Measurements from ENCODE around the gene SLU7. TPM values are rescaled to one million over a fixed set of nuclear protein-coding genes. Genes with fewer than 3 reads are reported as not detected.

SLU7 gene
- total and polyA plus RNA-seq, 2 of the 4 experiments (the other 2 are of a cell fraction), result 15.9 to 34.2 TPM

GRCh38 chr5:160456480-160457177 is 37.7 kb upstream of the SLU7 start:
- ChIA-PET POLR2A (ENCODE audit: unreplicated experiment) (no interaction called here), CTCF (no interaction called here)
- in situ Hi-C loops (cut with MboI; ENCODE audit: low sequenced_read_pairs), result no loop called here
- no peaks in the 10 kb centered on the region for H3K9me3 ChIP-seq (ENCODE audit: control insufficient read depth, insufficient read depth, low read length)
- H2AK9ac ChIP-seq (replicated peaks; ENCODE audit: low read depth, low read length, poor library complexity), result no peak overlapping the region
- H4K91ac ChIP-seq (ENCODE audit: insufficient read depth, low read depth, low read length), result no peak overlapping the region
- dilution Hi-C loops (cut with HindIII; ENCODE audit: low sequenced_read_pairs, unreplicated experiment), result no loop called here
- no peak overlapping the region for H2AK5ac ChIP-seq (ENCODE audit: low read depth, low read length)
- H2BK15ac ChIP-seq (ENCODE audit: low read depth, low read length), result no peak overlapping the region
- no peak overlapping the region for H3K56ac ChIP-seq (ENCODE audit: extremely low read depth, insufficient read depth, low read length)
- no peak overlapping the region for H3K4ac ChIP-seq (ENCODE audit: low read depth, low read length)
- no peak overlapping the region for H3K9ac ChIP-seq (ENCODE audit: low read depth, low read length)
- DNase-seq, result no peak
- H2BK5ac ChIP-seq (ENCODE audit: low read depth, low read length, poor library complexity, severe bottlenecking), result no peak overlapping the region
- peaks cover 15% of the 10 kb centered on the region for H3K27me3 ChIP-seq (ENCODE audit: control insufficient read depth, insufficient read depth, low read length)
- no peak overlapping the region for H3K27ac ChIP-seq (ENCODE audit: insufficient read depth, low read length)
- H3K4me3 ChIP-seq (ENCODE audit: insufficient read depth, low read depth, low read length), result no peak overlapping the region
- no peak overlapping the region for H2AFZ ChIP-seq (replicated peaks; ENCODE audit: low read length, poor library complexity)
- no TSS peak for BruUV-seq (replicated peaks)
- H3K4me1 ChIP-seq (ENCODE audit: control insufficient read depth, insufficient read depth, low read length), result peaks cover 1% of the 10 kb centered on the region; the same call in 1 of the 2 replicates
- H4K5ac ChIP-seq (ENCODE audit: low read depth, low read length), result no peak overlapping the region
- H3K79me1 ChIP-seq (ENCODE audit: low read depth in 1 of 2, low read length in 2 of 2), result no peaks in the 10 kb centered on the region
- H3K9me1 ChIP-seq (ENCODE audit: insufficient read depth, low read length), result no peaks in the 10 kb centered on the region
- no peak for TF ChIP-seq CHD1 (IDR thresholded peaks at IDR 0.05; ENCODE audit: low read depth, low read length)
- TF ChIP-seq POLR2A (IDR thresholded peaks at IDR 0.05; ENCODE audit: low read depth, low read length), result no peak
- TF ChIP-seq FOS (IDR thresholded peaks at IDR 0.05; ENCODE audit: low read depth, low read length), result no peak
- no peak for TF ChIP-seq BHLHE40 (IDR thresholded peaks at IDR 0.05; ENCODE audit: low read depth, low read length)
- TF ChIP-seq ELK1 (IDR thresholded peaks at IDR 0.05; ENCODE audit: borderline replicate concordance, low read depth, low read length), result no peak
- no peak for TF ChIP-seq RCOR1 (IDR thresholded peaks at IDR 0.05; ENCODE audit: insufficient replicate concordance, low read length)
- no peak for TF ChIP-seq RFX5 (IDR thresholded peaks at IDR 0.05; ENCODE audit: low read depth, low read length)
- no peak for TF ChIP-seq MXI1 (IDR thresholded peaks at IDR 0.05; ENCODE audit: borderline replicate concordance, low read depth, low read length)
- TF ChIP-seq SMC3 (IDR thresholded peaks at IDR 0.05; ENCODE audit: low read depth, low read length), result no peak
- no peak for TF ChIP-seq RAD21 (IDR thresholded peaks at IDR 0.05; ENCODE audit: low read length)
- no peak for TF ChIP-seq CEBPB (IDR thresholded peaks at IDR 0.05; ENCODE audit: low read depth, low read length)
- TF ChIP-seq MAZ (IDR thresholded peaks at IDR 0.05; ENCODE audit: borderline replicate concordance, low read depth, low read length), result no peak
- TF ChIP-seq CTCF (conservative IDR thresholded peaks at IDR 0.05; ENCODE audit: low read depth, low read length), result no peak
- H4K20me1 ChIP-seq (ENCODE audit: insufficient read depth, low read length), result no peaks in the 10 kb centered on the region
- no peak for ATAC-seq (ENCODE audit: low read depth)
- 90% methylated on average over 3 of the region's 9 CpGs; no CpG with 5 or more reads in 1 of the 2 experiments for WGBS, 2 experiments (ENCODE audit: extremely low coverage in 2 of 2, insufficient read length in 1 of 2)
- H2BK20ac ChIP-seq (ENCODE audit: low read depth, low read length), result no peak overlapping the region
- H3K23ac ChIP-seq (ENCODE audit: low read depth, low read length), result no peak overlapping the region
- no peak overlapping the region for H2BK120ac ChIP-seq (ENCODE audit: low read depth, low read length)
- no peak overlapping the region for H3K18ac ChIP-seq (ENCODE audit: low read depth, low read length)
- H3K4me2 ChIP-seq (ENCODE audit: low read depth, low read length), result no peak overlapping the region
- intact Hi-C loops (cut with micrococcal nuclease), result no loop called here
- no peak overlapping the region for H4K8ac ChIP-seq (ENCODE audit: low read depth in 2 of 2, low read length in 2 of 2)
- no peak overlapping the region for H3K14ac ChIP-seq (replicated peaks; ENCODE audit: low read depth, low read length)
- no peaks in the 10 kb centered on the region for H3K36me3 ChIP-seq (ENCODE audit: control insufficient read depth, insufficient read depth, low read length)

Measured in IMR-90 (cell line).